GM18867 (cell line): ENCODE results near the gene KLHL36.
"Not testable (repeated sequence)": the region's sequence is repeated elsewhere in the genome, so short reads cannot be mapped to it uniquely, and the experiment has no call there.

ENCODE experiments used
- ATAC-seq: cut with Tn5 transposase; IDR thresholded peaks from one replicate; pipeline ENCODE4 v1.9.1; 2021; ENCODE audit warnings: mild to moderate bottlenecking, moderate library complexity; ENCODE audit not compliant: unreplicated experiment

KLHL36 gene

DNA sequence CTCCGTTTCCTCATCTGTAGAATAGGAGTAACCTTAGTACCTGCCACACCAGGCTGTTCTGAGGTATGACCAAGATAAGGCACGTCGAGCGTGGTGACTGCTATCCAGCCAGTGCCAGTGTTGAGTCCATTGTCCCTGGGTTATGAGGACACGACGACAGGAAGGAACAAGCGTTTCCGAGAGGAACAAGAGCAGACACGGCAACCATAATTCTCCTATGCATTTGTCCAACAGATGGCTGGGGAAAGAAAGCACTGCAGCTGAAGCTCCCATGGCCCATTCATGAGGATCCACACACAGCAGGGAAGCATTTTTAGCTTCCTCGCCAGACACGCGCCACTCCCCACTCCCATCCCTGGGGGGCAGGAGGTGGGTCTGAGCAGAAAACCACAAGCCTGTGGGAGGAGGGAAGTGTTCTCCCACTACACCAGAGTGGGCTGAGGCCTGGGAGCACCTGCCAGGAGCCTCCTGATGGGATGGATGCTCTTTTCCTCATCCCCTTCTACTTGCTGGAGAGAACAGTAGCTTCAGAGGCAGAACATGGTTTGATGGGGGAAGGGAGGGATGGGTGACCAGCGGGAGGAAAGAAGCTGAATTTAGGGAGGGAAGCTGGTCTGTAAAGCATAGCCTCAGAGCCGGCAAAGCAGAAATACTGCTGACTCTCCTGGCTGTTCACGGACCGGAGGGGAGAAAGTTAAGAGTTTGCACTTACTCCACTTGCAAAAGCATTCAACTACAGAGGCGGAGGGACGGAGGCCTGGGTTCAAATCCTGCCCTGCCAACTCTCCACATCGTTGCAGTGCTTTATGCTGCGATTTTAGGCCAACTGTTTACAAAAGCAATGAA is 33.1 kb upstream of the KLHL36 start:
- no peak for ATAC-seq

DNA sequence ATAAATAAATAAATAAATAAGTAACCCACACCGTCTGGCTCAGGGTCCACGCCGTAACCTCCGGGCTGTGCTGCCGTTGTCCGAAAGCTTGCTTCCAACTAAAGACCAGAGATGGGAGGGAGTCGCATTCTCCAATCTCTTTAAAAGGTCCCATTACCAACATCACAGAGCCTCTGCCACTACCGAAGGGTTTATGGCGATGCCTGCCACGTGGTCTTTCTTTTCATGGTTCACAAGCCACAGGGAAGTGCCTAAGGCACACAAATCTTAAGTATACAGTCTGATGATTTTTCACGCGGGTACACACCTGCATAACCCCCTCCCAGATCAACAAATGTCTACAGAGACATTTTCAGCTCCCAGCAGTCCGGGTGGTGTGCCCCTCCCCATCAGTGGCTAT is 31.8 kb upstream of the KLHL36 start:
- no peak for ATAC-seq

DNA sequence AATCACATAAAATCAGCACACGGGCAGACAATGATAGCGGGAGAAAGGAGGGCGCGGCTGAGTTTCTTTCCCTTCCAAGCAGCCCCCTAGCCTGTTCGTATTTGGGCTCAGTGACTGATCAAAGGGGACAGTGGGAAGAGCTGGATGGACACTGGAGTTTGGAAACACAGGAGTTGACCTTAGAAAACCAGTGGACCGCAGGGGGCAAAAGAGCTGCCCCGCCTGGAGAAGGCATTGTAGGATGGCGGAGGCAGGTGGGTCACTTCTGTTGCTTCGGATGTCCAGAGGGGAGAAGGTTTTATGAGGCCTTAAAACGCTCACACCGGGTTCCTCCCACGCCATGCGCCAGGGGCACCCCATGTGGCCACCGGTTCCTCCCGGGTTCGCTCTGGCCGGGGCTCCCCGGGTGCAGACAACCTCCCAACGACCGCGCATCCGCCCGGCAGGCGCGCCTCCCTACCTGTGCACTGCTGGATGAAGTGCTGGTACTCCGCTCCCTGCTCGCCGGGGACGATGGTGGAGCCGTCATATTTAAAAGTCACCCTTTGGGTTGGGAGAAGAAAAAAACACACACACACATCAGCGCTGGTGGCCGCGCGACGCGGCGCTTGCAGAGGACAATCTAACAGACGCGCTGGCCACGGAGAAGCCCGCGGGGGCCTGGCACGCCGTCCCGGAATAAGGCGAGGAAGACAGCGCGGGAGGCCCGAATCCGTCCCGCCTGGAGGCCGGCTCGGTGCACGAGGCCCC is 31.1 kb upstream of the KLHL36 start:
- ATAC-seq, result peak; percentile 38

DNA sequence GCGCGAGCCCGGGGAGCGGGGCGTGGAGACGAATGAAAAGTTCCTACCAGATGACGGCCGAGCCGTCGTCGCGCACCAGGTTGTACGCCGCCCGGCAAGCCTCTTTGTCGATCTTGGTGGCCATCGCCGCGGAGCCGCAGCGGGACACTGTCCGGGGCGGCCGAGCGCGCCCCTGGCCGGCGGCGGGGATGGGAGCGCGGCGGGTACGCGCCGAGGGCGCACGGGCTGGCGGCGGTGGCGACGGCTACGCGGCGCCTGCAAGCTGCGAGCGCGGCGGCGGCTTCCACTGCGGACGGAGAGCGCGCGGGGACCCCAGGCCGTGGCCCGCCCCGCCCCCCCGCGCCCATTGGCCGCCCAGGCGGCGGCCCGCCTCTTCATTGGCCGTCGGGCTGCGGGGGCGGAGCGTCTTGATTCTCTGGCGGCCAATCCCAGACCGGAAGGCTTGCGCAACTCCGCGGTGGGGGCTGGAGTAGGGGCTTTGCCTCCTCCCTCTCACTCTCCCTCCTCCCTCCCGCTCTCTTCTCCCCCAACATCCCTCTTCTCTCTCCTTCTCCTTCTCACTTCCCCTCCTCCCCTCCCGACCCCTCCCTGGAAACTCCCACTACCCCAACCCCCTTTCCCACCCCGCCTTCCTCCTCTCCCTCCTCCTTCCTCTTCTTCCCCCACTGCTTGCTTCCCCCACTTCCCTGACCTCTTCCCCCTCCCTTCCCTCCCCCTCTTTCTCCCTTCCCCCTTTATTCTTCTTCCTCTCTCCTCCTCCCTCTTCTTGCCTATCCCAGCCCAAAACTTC is 30.3 kb upstream of the KLHL36 start, which contains the start of gene COTL1:
Gene COTL1, minus strand, starts transcription at position 288 of the 790 bp plus-strand sequence. Its CDS starts 164 bp downstream, at position 124.
- peak; percentile 79 for ATAC-seq

DNA sequence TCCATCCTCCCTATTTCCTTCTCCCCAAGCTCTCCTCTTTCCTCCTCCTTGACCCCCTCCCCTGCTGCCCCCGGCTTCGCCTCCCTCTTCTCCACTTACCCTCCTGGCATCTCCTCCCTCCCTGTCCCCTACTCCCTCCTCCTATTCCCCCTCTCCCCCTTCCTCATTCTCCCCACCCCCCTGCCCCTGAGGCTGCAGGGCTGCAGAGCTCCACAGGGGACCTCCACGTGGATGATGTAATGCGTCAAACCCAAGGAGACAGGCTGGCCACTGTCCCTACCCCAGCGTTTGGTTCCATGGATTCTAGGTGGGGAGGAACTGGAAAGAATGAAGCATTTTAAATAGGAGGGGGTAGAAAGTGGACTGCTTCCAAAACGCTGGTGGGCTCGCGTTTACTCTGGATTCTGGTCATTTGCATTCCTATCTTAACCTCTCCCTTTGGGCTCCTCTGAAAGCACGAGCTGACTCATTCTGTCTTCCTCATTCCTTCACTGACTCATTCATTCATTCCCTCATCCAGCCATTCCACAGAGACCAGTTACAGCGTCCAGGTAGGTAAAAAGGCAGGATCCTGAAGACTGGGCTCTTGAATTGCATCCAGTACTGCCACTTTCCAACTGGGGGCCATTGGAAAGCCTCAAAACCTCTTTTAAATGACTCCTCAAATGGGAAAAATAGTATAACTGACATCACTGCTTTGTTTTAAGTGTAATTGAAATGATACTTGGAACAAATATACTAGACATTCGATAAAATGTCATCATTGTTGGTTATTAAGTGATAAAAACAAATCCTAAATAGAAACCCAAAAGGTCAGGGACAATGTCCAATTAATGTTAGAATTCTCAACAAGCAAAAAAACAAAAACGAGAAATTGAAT is 29.5 kb upstream of the KLHL36 start:
- no peak for ATAC-seq

DNA sequence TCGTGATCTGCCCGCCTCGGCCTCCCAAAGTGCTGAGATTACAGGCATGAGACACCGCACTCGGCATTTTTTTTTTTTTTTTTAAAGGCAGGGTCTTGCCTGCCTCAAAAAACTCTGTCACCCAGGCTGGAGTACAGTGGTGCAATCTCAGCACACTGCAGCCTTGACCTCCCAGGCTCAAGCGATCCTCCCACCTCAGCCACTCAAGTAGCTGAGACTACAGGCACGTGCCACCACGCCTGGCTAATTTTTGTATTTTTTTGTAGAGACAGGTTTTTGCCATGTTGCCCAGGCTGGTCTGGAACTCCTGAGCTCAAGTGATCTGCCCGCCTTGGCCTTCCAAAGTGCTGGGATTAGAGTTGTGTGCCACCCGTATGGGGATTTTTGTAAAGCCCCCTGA is 27.4 kb upstream of the KLHL36 start:
- not testable (repeated sequence) for ATAC-seq

DNA sequence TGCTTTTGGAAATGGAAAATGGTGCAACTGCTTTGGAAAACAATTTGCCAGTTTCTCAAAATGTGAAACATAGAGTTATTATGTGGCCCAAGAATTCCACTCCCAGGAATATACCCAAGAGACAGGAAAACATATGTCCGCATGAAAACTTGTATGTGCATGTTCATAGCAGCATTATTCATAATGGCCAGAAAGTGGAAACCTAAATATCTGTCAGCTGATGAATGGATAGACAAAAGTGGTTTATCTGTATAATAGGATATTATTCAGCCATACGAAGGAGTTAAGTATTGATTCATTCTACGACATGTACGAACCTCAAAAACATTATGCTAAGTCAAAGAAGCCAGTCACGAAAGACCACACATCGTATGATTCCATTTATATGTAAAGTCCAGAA is 22.8 kb upstream of the KLHL36 start:
- ATAC-seq, result no peak

DNA sequence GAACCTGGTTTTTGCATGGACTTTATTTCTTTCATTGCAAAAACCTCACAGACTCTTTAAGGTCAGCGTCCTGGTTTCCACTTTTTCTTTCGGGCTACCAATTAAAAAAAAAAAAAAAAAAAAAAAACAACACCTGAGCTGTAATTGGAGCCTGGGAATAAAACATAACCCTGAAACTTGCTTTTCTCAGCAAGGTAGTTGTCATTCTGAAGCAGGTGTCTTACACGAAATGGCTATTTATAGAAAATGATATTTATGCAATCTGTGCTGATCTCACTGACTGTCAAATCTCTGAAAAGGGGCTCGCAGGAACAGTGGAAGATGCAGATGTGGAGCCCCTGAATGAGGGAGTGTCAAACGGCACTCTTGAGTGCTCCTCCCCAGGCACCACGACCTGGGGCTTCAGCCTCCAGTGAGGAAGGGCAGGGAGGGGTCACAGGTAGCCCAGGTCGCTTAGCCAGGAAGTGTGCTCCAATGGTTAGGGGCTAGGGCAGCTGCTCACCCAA is 20.0 kb upstream of the KLHL36 start:
- ATAC-seq, result no peak

DNA sequence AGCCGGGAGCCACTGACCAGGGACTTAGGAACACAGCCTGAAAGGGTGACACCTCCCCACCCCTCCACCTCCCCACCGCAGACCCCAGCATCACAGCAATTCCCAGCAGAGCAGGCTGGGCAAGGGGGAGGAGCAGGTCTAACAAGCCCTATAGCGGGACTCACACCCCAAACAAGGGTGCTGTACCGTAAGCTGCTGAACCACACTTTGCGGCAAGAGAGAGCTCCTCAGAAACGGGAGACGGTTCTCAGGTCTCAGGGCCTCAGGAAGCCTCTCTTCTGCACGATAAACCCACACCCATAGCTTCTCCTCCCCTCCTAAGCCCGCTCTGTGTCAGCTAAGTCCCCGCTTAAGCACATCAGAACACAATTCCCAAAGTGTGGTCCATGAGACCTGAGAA is 18.7 kb upstream of the KLHL36 start:
- ATAC-seq, result no peak

DNA sequence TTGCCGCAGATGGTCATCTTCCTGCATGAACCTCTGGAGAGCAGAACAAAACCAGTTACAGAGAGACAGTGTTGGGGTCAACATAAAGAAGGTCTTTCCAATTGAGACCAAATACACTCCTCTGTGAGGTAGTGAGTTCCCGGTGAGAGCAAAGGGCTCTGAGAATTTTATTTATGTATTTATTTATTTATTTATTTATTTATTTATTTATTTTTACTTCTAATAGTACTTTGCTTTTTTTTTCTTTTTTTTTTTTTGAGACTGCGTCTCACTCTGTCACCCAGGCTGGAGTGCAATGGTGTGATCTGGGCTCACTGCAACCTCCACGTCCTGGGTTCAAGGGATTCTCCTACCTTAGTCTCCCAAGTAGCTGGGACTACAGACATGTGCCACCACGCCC is 18.3 kb upstream of the KLHL36 start:
- no peak for ATAC-seq

DNA sequence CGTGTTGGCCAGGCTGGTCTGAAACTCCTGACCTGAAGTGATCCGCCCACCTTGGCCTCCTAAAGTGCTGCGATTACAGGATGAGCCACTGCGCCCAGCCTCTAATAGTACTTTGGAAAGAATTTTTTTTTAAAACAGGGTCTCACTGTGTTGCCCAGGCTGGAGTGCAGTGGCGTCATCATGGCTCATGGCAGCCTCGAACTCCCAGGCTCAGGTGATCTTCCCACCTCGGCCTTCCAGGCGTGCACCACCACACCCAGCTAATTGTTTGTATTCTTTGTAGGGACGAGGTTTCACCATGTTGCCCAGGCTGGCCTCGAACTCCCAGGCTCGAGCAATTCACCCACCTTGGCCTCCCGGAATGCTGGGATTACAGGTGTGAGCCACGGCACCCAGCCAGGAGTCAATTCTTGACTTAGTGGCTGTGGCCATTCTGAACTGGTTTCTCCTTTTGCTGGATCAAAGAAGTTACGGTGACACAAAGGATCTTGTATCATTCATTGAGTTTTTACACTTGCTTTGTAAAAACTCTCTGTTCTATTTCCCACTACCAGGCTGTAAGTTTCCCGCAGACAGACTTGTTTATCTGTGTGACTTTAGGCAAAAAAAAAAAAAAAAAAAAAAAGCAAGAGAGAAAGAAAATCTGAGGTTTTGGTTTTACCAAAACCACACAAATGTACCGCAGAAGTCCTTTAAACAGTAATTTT is 17.7 kb upstream of the KLHL36 start:
- no peak for ATAC-seq

DNA sequence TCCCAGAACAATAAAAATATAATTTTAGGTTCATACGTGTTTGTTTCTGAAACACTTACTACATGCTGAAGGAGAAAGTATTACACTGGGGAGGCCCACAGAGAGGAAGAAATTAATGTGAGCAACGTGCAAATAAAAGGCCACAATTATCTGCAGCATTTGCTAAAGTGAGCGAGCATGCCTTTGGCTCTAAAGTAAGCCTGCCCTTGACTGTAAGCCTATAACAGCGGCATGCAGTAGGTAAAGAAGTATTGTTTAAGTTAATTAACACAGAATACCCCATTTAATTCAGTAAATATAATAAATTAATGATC is 17.2 kb upstream of the KLHL36 start:
- ATAC-seq, result no peak

DNA sequence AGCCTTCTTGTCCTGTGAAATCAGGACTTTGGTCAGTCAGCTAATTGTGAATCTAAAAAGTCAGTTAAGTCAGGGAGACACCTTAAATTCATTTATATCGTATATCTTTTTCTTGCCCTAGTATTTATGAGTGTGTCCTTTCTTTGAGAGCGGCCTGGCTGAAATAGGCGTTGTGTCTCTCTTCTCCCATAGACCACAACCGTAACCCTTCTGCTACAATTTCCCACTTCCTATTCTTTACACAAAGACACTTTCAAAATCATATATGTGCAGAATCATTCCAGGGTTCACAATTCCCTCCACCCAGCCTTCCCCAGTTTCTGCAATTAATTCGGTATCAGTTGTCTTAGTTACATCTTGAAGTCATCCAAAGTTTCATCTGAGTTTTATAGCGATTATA is 16.4 kb upstream of the KLHL36 start:
- no peak for ATAC-seq

DNA sequence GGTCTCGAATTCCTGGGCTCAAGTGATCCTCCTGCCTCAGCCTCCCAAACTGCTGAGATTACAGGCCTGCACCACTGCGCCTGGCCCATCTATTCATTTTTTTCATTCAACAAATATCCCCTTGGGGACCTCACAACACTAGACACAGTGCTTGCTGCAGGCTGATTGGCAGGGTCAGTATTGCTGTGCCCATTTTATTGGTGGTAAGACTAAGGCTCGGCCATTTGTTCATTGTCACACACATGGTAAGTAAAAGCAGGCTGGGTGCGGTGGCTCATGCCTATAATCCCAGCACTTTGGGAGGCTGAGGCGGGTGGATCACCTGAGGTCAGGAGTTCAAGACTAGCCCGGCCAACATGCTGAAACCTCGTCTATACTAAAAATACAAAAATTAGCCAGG is 15.4 kb upstream of the KLHL36 start:
- not testable (repeated sequence) for ATAC-seq

DNA sequence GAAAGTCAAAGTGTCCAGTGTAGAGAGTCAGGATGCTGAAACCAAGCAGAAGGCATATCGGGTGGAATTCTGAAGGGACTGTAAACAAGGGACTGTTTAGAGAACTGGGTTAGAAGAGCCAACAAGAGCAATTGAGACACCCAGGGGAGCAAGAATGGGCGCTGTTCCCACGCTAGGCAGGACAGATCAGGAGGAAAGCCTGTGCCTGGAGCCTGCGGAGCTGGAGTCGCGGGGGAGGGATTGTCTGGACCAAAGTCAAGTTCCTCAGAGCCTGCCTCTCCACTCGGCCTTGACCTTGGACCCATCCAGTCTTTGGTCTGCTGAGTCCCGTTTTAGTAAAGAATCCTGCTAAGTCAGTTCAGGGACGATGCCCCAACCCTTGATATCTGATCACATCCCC is 14.7 kb upstream of the KLHL36 start:
- no peak for ATAC-seq

DNA sequence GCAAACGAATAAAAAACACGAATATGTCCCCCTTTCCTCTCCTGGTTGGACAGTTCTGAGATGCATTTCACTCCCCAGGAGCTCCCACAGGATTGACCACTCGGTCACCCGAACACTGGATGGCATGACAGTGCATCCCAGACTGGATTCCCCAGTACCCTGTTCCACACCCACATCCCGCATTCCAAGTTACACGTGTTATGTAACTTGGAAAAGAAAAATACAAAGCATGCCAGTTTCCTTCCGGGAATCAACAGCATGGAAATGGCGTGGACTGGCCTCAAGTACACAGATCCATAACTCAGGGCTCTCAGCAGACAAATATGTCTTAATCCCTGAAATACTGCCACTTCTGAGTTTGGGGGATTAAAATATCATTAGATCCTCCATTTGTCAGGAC is 12.6 kb upstream of the KLHL36 start:
- no peak for ATAC-seq

DNA sequence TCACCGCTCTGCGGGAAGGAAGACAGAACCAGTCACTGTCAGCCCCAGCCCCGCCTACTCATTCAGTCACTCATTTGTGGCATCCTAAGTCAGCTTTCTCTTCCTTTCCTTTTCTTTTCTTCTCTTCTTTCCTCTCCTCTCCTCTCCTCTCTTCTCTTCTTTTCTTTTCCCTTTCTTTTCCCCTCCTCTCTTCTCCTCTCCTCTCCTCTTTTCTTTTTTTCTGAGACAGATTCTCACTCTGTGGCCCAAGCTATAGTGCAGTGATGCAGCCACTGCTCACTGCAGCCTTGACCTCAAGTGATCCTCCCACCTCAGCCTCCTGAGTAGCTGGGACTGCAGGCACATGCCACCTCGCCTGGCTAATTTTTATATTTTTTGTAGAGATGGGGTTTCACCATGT is 10.6 kb upstream of the KLHL36 start:
- ATAC-seq, result no peak

DNA sequence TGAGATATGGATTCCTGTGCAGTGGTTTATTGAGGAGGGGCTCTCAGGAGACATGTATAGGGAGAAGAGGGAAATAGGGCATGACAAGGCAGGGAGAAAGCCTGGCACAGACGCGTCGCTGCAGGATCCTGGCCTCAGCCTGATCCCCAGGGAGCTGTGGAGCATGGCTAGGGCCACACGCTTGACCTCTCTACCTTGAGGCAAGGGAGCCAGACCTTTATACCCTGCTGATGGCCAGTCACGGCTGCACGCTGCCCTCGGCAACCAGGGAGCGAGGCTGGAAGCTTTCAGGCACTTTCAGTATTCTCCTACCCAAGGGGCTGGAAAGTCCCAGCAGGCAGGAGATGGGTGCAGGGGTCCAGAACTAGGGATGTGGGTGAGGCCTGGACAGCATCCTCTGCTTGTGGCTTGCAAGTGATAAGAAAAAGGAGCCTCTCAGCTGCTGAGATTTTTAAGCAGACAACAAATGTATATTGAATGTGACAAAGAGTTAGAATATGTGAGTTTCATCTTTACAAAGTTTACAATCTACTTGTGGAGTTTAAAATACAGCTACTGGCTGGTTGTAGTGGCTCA is 10.0 kb upstream of the KLHL36 start:
- ATAC-seq, result no peak

DNA sequence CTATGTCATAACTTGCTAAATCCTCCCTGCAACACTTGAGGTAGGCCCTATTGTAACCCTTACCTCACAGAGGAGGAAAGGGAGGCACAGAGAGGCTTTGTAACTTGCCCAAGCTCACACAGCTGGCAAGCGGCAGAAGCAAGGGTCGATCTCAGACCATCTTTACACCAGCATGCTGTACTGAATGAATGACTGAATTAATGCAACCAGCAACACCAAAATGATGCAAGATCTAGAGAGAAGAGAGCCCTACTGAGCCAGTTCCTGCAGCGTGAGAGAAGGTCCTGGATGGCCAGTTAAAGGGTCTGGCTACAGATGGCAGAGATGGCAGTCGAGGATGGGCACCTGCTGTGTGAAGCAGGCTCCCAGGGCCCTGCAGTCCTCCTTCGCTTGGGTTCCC is 8.2 kb upstream of the KLHL36 start:
- no peak for ATAC-seq
